Keratinocyte (primary cell): Measurements from ENCODE around the gene IPPK.

ENCODE experiments used
- EZH2 ChIP-seq: IDR thresholded peaks from one replicate; pipeline ENCODE4 v1.6.1; 2012; ENCODE audit warnings: inconsistent platforms, mild to moderate bottlenecking, low read length, moderate library complexity
- TF ChIP-seq, protein P1 (sequence below), 3 experiments: IDR thresholded peaks in 1 of 3; conservative IDR thresholded peaks in 1 of 3; optimal IDR thresholded peaks in 1 of 3; 2 replicates in 2 of 3; 3 replicates in 1 of 3; pipeline versions ENCODE3 to v1.5.1; 2011; ENCODE audit warnings: low read length in 3 of 3, mild to moderate bottlenecking in 3 of 3, moderate library complexity in 2 of 3, control low read depth in 1 of 3, inconsistent platforms in 1 of 3; ENCODE audit not compliant: insufficient read depth in 2 of 3; ENCODE audit errors: extremely low read depth in 1 of 3

DNA sequence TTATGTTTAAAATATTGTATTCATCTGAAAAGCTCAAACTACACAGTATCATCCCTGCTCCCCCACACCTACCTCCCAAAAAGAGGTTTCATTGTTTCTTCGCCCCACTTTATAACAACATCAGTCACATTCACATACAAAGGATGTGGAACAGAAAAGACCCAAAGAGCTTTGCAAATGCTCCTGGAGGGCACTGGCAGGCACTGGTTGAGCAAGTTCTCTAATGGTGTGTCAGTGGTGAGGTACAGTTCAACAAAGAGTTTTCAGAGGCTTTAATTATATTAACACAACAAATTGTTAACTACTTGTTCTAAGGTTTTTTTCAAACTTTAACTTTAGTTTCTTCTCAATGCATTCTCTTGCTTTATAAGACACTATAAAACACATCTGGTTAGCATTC, 80.0 kb downstream of the IPPK start:
- TF ChIP-seq, protein P1, sequence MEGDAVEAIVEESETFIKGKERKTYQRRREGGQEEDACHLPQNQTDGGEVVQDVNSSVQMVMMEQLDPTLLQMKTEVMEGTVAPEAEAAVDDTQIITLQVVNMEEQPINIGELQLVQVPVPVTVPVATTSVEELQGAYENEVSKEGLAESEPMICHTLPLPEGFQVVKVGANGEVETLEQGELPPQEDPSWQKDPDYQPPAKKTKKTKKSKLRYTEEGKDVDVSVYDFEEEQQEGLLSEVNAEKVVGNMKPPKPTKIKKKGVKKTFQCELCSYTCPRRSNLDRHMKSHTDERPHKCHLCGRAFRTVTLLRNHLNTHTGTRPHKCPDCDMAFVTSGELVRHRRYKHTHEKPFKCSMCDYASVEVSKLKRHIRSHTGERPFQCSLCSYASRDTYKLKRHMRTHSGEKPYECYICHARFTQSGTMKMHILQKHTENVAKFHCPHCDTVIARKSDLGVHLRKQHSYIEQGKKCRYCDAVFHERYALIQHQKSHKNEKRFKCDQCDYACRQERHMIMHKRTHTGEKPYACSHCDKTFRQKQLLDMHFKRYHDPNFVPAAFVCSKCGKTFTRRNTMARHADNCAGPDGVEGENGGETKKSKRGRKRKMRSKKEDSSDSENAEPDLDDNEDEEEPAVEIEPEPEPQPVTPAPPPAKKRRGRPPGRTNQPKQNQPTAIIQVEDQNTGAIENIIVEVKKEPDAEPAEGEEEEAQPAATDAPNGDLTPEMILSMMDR (optimal IDR thresholded peaks at IDR 0.05 in 1 of 3, IDR thresholded peaks at IDR 0.05 in 1 of 3, conservative IDR thresholded peaks at IDR 0.05 in 1 of 3; ENCODE audit: extremely low read depth in 1 of 3, insufficient read depth in 2 of 3, low read length in 3 of 3), result no peak
- TF ChIP-seq EZH2, result no peak
